ENCODE data around the gene SLCO4A1. TPM values are rescaled to one million over a fixed set of nuclear protein-coding genes. Genes with fewer than 3 reads are reported as not detected.

SLCO4A1 gene
- polyA plus RNA-seq, 1 experiment = 0.09 TPM

- CTCF ChIA-PET = interaction anchor here (1.5 kb wide), 1 partner anchor 146 kb away, joined by 6 read pairs; no protein-coding TSS in a partner anchor
- TF ChIP-seq, protein P1, sequence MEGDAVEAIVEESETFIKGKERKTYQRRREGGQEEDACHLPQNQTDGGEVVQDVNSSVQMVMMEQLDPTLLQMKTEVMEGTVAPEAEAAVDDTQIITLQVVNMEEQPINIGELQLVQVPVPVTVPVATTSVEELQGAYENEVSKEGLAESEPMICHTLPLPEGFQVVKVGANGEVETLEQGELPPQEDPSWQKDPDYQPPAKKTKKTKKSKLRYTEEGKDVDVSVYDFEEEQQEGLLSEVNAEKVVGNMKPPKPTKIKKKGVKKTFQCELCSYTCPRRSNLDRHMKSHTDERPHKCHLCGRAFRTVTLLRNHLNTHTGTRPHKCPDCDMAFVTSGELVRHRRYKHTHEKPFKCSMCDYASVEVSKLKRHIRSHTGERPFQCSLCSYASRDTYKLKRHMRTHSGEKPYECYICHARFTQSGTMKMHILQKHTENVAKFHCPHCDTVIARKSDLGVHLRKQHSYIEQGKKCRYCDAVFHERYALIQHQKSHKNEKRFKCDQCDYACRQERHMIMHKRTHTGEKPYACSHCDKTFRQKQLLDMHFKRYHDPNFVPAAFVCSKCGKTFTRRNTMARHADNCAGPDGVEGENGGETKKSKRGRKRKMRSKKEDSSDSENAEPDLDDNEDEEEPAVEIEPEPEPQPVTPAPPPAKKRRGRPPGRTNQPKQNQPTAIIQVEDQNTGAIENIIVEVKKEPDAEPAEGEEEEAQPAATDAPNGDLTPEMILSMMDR (IDR thresholded peaks at IDR 0.05; ENCODE audit: low read depth, low read length) = no peak
- POLR2A ChIA-PET = no interaction called here
These were observed 2.6 kb downstream of the SLCO4A1 start for GRCh38 chr20:62644802-62645496.

DNA sequence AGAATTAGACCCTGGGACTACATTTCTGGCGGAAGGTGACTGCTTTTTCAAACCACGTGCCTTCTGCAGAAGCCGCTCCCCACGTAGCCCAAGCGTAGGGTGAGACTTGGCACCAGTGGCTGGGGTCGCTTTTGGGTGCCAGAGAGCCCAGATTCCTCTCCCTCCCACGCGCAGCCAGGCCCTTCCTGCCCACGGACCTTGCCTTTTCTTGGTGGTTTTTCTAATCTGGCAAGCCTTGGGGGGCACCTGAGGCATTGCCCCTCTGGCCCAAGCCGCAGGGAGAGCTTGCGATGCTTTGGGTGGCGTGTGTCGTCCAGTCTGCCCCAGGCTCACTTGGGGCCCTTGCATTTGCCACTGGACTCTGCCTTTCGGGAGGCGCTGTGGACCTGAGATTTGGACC is 3.3 kb downstream of the SLCO4A1 start:
- no peak overlapping the region for H3K27ac ChIP-seq (ENCODE audit: low read depth, low read length)
- no peak for DNase-seq (ENCODE audit: low read depth, low spot score)
- ChIA-PET POLR2A (no interaction called here), CTCF (no interaction called here)
- H3K4me3 ChIP-seq (ENCODE audit: low read depth, low read length) = no peak overlapping the region
- peaks cover 22% of the 10 kb centered on the region for H3K27me3 ChIP-seq (ENCODE audit: control insufficient read depth, insufficient read depth, low read length)
- TF ChIP-seq, protein P1 (IDR thresholded peaks at IDR 0.05; ENCODE audit: low read depth, low read length) = no peak
- no peaks in the 10 kb centered on the region; the same call in 1 of the 2 replicates for H3K9me3 ChIP-seq (ENCODE audit: control insufficient read depth, insufficient read depth, low read length)

More at GRCh38 chr20:62644802-62645496, 2.6 kb downstream of the SLCO4A1 start:
- no peak for DNase-seq (ENCODE audit: low read depth, low spot score)
- H3K27me3 ChIP-seq (ENCODE audit: control insufficient read depth, insufficient read depth, low read length) = peaks cover 28% of the 10 kb centered on the region
- H3K4me3 ChIP-seq (ENCODE audit: low read depth, low read length) = no peak overlapping the region
- no peak overlapping the region for H3K27ac ChIP-seq (ENCODE audit: low read depth, low read length)
- H3K9me3 ChIP-seq (ENCODE audit: control insufficient read depth, insufficient read depth, low read length) = no peaks in the 10 kb centered on the region; the same call in 1 of the 2 replicates

DNA sequence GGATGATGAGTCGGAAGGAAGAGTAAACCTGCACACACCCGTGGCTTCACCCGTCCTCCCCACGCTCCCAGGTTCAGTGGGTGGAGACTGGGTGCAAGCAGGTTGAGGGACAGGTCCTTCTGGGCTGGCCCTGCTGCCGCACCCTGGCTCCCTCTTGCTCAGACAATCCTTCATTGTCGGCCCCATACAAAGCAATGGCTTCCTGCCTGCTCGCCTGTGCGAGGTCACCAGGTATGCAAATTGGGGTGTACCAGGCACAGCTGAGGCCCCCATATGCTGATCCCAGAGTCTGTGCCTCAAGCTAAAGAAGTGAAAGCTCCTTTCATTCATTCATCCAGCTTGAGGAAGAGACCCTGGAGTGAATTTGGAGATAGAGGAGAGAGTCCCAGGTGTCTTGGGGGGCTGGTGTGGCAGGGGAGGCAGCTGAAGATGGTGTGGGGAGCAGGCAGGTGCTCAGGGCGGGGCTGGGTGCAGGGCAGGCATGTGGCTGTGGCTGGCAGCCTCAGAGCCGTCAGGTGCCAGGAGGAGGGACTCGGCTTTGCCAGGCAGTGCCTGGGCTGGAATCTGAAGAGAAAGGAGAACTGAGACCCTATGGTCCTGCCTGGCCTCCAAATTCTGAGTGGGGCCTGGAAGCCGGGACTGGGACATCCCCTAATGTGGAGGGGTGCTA is 4.7 kb downstream of the SLCO4A1 start:
- Histone ChIP-seq H3K27ac (ENCODE audit: low read depth, low read length) (no peak overlapping the region), H3K4me3 (ENCODE audit: low read depth, low read length) (no peak overlapping the region), H3K27me3 (ENCODE audit: control insufficient read depth, insufficient read depth, low read length) (peaks cover 13% of the 10 kb centered on the region), H3K9me3 (ENCODE audit: control insufficient read depth, insufficient read depth, low read length) (no peaks in the 10 kb centered on the region; the same call in 1 of the 2 replicates)
- CTCF ChIA-PET = no interaction called here
- no peak for DNase-seq (ENCODE audit: low read depth, low spot score)
- POLR2A ChIA-PET = no interaction called here
- TF ChIP-seq, protein P1 (IDR thresholded peaks at IDR 0.05; ENCODE audit: low read depth, low read length) = no peak

- no peaks in the 10 kb centered on the region; the same call in 1 of the 2 replicates for H3K9me3 ChIP-seq (ENCODE audit: control insufficient read depth, insufficient read depth, low read length)
- H3K27me3 ChIP-seq (ENCODE audit: control insufficient read depth, insufficient read depth, low read length) = peaks cover 13% of the 10 kb centered on the region
- CTCF ChIA-PET = no interaction called here
- H3K4me3 ChIP-seq (ENCODE audit: low read depth, low read length) = no peak overlapping the region
- TF ChIP-seq, protein P1 (IDR thresholded peaks at IDR 0.05; ENCODE audit: low read depth, low read length) = no peak
- no peak for DNase-seq (ENCODE audit: low read depth, low spot score)
- no peak overlapping the region for H3K27ac ChIP-seq (ENCODE audit: low read depth, low read length)
- POLR2A ChIA-PET = no interaction called here
These were observed 5.4 kb downstream of the SLCO4A1 start for GRCh38 chr20:62647521-62648317.

Data from AG04450 (cell line).